Jurkat, Clone E6-1 (cell line): ENCODE measurements around the gene MRPL57. TPM values are rescaled to one million over a fixed set of nuclear protein-coding genes. Genes with fewer than 3 reads are reported as not detected.
"Not testable (repeated sequence)": the region's sequence is repeated elsewhere in the genome, so short reads cannot be mapped to it uniquely, and the experiment has no call there.

Experiments
- DNase-seq: peaks from one replicate; pipeline ENCODE4 v3.0.0-alpha.2; 2011; ENCODE audit warnings: low read depth, low spot score
- H3K4me3 ChIP-seq: 2 replicates; pipeline ENCODE4 v1.5.1; 2011; ENCODE audit warnings: mild to moderate bottlenecking, low read length, control low read depth, moderate library complexity
- polyA plus RNA-seq: library from polyadenylated mRNA; unstranded; fragments of >200 nt; gene quantifications from one replicate; pipeline ENCODE4 v1.2.1, GENCODE V29; 2012; ENCODE audit warnings: missing spikeins; ENCODE audit not compliant: insufficient read length, insufficient read depth

MRPL57 gene
- 49.7 TPM for polyA plus RNA-seq

DNA sequence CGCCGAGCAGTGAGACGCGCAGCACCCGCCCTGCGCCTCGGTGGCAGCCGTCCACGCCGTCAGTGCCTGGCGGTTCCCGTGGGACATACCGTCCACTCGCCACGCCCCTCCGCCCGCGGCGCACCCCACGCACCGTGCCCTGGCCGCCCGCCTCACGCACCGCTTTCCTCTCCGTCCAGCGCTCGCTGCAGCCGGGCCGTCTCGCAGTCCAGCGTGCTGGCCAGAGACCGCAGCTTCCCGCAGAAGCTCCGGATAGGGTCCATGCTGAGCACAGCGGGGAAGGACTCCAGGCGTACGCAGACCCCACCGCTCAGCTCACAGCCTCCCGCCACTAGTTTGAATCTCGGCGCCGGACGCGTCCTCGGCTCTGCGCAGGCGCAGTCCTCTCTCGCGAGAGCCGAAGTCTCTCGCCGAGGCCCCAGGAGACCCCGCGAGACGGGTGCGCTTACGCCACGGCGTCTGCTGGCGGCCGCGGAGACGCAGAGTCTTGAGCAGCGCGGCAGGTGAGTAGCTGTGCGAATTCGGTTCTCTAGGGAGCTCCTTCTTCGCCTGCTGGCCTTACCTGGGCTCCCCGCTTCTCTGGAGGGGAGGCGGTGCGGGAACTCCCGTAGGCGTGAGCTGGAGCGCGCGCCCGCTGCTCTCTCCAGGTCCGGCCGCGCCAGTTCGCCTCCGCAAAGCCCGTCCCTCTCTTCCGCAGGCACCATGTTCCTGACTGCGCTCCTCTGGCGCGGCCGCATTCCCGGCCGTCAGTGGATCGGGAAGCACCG is at the start of gene MRPL57, which contains the start of gene SKA3:
Gene MRPL57 (plus strand): TSS at position 444 of the 767 bp plus-strand sequence. CDS start 259 bp downstream, at position 703.
Gene SKA3 (minus strand): TSS at position 338 of the 767 bp plus-strand sequence. CDS start 75 bp downstream, at position 263.
- DNase-seq = peak; percentile 91
- peak within 1 kb of the TSS; percentile 96 for H3K4me3 ChIP-seq

DNA sequence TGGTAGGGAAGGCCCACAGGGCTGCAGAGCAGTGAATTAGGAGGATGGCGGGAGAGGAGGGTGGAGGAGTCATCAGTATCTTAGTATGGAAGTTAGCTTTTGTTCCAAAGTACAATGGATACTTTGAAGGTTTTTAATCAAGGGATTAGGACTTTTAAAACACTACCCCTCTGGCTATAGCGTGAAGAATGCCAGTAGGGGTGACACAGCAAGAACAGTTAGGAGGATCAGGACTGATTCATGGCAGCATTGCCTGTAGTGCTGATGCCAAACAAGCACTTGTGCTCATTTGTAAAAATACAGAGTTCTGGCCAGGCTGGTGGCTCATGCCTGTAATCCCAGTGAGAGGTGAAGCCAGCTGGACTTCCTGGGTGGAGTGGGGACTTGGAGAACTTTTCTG is 46.3 kb upstream of the MRPL57 start:
- no peak overlapping the region for H3K4me3 ChIP-seq
- DNase-seq = no peak

DNA sequence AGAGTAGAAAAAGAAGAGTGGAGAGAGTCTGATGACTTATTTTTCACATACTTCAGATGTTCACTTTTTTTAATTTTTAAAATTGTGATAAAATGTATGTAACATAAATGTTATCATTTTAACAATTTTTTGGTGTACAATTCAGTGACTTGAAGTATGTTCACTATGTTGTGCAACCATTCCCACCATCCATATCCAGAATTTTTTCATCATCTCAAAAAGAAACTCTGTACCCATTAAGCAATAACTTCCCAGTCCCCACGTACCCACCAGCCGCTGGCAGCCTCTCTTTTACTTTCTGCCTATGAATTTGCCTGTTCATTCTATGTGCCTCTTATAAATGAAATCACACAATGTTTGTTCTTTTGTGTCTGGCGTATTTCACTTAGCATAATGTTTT is 43.4 kb upstream of the MRPL57 start:
- DNase-seq = no peak

DNA sequence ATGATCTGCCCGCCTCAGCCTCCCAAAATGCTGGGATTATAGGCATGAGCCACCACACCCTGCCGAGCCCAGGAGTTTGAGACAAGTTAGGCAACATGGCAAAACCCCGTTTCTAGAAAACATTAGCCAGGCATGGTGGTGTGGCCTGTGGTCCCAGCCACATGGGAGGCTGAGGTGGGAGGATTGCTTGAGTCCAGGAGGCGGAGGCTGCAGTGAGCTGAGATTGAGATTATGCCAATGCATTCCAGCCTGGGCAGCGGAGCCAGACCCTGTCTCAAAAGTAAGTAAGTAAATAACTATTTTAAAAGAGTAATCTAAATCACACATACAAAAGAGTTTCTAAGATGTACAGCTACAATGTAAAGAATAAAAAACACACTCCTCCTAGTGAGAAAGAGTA is 42.0 kb upstream of the MRPL57 start:
- H3K4me3 ChIP-seq = no peak overlapping the region
- DNase-seq = no peak

More for the DNA sequence above, 43.4 kb upstream of the MRPL57 start:
- no peak overlapping the region for H3K4me3 ChIP-seq

DNA sequence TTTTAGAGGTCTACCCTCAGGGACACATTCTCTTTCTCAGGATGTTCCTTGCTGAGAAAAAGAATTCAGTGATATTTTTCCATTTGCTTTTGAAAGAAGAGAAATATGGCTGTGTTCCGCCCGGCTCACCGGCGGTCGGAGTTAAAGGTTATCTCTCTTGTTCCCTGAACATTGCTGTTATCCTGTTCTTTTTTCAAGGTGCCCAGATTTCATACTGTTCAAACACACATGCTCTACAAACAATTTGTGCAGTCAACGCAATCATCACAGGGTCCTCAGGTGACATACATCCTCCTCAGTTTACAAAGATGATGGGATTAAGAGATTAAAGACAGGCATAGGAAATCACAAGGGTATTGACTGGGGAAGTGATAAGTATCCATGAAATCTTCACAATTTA is 40.6 kb upstream of the MRPL57 start:
- not testable (repeated sequence) for H3K4me3 ChIP-seq, DNase-seq

DNA sequence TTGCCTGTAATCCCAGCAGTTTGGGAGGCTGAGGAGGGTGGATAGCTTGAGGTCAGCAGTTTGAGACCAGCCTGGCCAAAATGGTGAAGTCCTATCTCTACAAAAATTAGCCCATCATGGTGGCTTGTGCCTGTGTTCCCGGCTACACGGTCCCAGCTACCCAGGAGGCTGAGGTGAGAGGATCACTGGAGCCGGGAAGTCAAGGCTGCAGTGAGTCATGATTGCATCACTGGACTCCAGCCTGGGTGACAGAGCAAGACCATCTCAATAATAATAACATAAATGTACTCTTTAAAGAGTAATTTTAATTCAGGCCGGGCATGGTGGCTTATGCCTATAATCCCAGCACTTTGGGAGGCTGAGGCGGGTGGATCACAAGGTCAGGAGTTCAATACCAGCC is 38.8 kb upstream of the MRPL57 start:
- DNase-seq = no peak
- no peak overlapping the region for H3K4me3 ChIP-seq

DNA sequence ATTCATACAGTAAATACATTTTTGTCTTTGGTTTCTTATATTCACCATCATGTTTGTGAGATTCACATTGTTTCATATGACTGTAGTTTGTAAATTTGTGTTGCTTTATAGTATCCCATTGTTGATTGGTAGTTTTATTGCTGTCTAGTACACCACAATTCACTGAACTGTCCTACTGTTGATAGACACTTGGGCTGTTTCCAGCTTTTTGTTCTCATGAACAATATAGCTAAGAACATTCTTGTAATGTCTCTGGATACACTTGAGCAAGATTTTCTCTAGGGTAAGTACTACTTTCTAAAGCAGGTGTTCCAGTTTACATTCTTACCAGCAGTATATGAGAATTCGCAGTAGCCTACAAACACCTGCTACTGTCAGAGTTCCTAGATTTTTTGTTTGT is 37.9 kb upstream of the MRPL57 start:
- H3K4me3 ChIP-seq = no peak overlapping the region
- DNase-seq = no peak

DNA sequence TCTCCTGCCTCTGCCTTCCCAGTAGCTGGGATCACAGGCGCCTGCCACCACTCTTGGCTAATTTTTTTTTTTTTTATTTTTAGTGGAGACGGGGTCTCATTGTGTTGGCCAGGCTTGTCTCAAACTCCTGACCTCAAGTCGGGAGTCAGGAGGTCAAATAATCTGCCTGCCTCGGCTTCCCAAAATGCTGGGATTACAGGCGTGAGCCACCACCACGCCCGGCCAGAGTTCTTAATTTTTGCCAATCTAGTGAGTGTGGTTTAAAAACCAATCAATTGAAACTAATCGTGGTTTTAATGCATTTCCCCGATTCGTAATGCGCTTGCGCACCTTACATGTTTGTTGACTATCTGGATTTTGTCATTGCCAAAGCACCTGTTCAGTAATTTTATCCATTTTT is 37.1 kb upstream of the MRPL57 start:
- peak overlapping the region; percentile 93 for H3K4me3 ChIP-seq
- no peak for DNase-seq

DNA sequence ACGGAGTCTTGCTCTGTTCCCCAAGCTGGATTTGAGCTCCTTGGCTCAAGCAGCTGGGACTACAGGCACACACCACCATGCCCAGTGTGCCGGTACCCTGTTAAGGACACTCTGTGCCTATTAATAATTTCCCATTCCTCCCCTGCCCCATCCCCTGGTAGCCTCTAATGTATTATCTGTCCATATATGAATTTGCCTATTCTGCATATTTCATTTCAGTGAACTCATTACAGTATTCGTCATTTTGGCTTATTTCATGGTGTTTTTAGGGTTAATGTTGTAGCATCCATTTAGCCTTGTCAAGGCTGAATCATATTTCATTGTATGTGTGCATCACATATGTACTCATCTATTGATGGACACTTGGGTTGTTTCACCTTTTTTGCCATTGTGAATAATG is 33.7 kb upstream of the MRPL57 start:
- no peak for DNase-seq
- H3K4me3 ChIP-seq = no peak overlapping the region

DNA sequence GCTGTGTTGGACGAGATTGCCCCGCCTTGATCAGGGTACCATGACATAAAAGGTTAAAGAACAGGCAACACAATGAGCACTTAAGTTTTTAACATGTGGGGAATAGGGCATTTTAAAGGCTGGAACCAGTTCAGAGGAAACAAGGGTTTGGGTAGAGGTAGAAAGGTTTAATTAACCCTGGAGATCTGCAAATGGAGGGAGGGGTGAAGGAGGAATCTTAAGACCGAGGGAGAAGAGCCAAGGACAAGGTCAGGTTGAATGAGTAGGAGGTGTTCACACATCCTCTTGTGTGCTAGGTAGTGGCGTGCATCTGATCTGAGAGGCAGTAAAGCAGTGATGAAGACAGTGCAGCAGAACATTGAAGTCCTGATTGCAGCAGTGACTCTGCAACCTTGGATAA is 28.6 kb upstream of the MRPL57 start:
- DNase-seq = no peak
- no peak overlapping the region for H3K4me3 ChIP-seq

DNA sequence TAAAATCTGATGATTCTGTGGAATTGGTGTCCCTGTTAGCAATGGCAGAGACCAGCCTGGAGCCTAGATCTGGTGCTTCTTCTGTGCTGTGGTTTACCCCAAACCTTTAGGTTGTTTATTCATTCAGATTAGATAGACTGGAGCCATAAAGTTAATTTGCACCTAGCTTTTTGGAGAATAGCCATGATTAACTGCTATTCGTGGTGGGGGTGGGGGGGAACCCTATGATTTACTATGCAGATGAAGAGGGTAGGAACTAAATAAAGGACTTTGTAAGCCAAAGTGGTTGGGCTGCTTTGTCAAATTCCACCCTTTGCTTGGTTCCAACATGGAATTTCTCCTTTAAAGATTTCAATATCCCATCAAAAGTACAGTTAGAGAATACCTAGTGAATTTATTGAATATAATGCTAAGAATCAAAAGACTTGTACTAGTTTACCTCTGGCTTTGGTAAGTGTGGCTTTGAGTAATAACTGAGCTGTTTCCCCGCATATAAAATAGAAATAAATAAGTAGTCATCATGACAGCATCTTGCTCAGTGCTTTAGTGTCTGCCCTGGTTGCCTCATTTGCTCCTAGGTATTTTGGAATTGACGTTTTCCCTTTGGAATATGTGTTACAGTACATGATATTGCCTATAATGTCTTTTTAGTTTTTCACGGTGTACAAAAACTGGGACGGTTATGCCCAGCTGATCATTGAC is 27.8 kb upstream of the MRPL57 start:
- no peak overlapping the region for H3K4me3 ChIP-seq
- no peak for DNase-seq

DNA sequence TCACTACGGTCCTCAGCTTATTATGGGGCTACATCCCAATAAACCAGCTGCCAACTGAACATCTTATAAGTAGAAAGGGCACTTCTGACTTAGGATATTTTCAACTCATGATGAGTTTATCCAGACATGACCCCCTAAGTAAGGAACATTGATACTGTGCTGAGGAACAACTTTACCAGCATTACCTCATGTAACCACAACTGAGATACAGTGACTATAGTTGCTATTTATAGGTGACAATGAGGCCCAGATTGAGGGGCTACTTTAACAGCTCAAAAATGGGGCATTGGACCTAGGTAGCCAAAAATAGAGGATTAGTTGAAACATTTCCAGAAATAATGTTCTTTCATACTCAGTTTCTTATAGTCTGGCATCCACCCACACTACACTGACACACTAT is 26.9 kb upstream of the MRPL57 start:
- no peak overlapping the region for H3K4me3 ChIP-seq
- DNase-seq = no peak

DNA sequence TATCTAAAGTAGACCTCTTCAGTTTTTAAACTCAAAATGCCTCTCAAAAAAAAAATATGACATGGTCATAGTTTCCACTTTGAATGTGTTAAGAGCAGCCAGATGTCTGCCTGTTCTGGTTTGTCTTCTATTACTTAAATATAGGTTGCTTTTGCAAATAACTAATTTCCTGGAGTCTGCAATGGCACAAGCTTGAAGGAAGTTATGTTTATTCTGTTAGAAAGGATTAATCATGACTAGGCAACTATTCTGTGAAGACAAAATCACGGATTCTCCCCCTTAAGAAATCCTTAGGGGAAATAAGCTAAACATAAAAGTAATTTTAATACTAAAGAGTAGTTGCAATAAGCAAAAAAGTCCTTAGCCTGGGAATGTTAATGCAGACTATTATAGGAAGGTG is 26.4 kb upstream of the MRPL57 start:
- H3K4me3 ChIP-seq = no peak overlapping the region
- no peak for DNase-seq

DNA sequence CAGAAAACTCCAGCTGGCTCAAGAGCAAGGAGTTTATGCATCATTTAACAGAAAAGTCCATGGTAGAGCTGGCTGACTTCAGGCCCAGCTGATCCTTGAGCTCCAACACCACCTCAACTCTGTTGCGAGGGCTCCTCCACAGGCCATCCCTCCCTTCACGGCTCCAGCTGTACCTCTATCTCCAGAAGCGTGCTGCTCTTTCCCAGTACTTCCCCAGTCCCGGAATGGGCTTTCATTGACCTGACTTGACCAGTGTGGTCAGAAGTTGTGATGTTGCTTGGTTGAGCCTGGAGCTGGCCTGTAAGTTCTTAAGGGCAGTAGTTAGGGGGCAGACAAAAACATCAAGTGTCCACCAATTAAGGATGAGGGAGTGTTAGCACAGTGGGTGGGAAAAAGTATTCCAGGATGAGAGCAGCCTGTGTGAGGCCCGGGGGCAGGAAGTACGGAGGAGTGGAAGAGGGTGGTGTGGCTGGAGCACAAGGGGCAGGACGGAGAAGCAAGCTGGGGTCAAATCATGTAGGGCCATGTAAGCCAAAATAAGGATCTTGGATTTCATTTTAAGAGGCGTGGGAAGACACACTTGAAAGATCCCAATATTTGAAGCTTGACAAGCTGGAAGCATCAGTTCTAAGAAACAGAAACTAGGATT is 24.1 kb upstream of the MRPL57 start:
- H3K4me3 ChIP-seq = no peak overlapping the region
- DNase-seq = no peak

DNA sequence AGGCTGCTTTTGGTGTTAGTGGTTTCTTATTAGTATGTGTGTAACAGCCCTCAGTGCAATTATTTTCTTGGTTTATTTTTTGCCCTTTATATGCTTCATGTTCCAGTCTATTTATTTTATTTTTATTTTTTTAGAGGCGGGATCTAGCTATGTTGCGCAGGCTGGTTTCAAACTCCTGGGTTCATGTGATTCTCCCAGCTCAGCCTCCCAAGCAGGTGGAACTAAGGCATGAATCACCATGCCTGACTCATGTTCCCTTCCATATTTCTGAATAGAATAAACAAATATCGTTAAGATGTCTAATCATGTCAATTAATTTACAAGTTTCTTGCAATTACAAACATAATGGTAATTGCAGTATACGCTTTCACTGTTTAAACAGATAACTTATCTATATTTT is 11.8 kb upstream of the MRPL57 start:
- H3K4me3 ChIP-seq = no peak overlapping the region
- DNase-seq = no peak

DNA sequence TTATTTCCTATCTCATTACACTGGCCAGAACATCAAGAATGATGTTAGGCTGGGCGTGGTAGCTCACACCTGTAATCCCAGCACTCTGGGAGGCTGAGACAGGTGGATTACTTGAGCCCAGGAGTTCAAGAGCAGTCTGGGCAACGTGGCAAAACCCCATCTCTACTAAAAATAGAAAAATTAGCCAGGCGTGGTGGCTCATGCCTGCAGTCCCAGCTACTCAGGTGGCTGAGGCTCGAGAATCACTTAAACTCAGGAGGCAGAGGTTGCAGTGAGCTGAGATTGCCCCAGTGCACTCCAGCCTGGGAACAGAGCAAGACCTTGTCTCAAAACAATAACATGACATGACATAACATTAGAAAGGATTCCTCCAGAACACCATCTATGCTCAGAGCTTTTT is 10.9 kb upstream of the MRPL57 start:
- not testable (repeated sequence) for DNase-seq, H3K4me3 ChIP-seq

DNA sequence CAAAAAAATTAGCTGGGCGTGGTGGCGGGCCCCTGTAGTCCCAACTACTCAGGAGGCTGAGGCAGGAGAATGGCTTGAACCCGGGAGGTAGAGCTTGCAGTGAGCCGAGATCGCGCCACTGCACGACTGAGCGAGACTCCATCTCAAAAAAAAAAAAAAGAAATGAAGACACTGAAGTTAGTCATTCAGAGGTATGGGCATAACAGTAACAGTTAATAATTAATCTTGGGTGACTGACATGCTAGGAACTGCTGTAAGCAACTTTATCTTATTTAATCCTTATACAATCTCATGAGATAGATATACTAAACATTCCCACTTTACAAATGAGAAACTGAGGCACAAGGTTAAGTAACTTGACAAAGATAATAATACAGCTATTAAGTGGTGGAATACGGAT is 5.0 kb upstream of the MRPL57 start:
- DNase-seq = no peak
- no peak overlapping the region for H3K4me3 ChIP-seq

DNA sequence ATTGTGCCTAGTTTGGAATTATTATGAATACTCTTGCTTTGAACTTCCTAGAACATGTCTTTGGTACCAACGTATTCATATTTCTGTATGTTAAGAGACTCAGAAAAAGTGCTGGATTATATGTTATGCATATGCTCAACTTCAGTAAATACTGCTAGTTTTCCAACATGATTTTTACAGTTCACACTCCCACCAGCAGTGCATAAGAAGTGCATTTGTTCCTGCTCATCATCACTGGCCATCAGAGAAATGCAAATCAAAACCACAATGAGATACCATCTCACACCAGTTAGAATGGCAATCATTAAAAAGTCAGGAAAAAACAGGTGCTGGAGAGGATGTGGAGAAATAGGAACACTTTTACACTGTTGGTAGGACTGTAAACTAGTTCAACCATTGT is 2.7 kb upstream of the MRPL57 start:
- not testable (repeated sequence) for DNase-seq, H3K4me3 ChIP-seq

DNA sequence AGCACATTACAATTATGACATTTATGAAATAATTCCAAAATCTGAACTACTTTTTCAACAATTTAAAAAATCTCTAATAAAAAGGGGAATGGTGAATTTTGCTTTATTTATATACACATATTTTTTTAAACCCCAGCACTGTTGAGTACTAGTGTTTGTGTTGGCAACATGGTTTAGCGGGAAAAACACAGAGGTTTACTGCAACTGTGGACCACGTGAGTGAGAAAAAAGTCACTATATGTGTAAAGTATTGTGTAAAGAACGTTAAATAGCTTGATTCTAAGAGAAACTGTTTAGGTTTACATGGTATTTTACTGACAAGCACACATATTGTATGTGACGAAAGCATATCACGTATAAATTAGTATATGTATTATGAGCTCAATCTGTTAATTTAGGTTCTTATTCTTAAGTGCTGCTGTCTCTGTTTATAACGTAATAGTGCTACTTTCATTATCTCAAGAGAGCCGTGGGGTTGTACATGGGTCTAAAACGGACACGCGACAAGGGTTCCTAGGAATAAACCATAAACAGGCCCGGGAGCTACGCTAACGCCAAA is 723 bp upstream of the MRPL57 start:
- H3K4me3 ChIP-seq = peak overlapping the region; percentile 96
- DNase-seq = peak; percentile 17

DNA sequence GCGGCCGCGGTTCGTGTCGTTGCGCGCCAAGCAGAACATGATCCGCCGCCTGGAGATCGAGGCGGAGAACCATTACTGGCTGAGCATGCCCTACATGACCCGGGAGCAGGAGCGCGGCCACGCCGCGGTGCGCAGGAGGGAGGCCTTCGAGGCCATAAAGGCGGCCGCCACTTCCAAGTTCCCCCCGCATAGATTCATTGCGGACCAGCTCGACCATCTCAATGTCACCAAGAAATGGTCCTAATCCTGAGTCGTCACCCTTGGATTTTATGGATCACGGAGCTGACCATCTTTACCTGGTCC is 475 bp downstream of the MRPL57 start:
- peak overlapping the region; percentile 96 for H3K4me3 ChIP-seq
- DNase-seq = no peak
